Suprapubic skin (tissue), 4 donors: ENCODE measurements around the gene B4GALT4. TPM values are rescaled to one million over a fixed set of nuclear protein-coding genes. Genes with fewer than 3 reads are reported as not detected.

Experiments
- DNase-seq, 2 donors: peaks; one replicate each; pipeline ENCODE4 v3.0.0-alpha.2; 2019; ENCODE audit warnings: low spot score in 2 of 2
- H3K27ac ChIP-seq: fragments of 200-600 bp; sonication (generic); one replicate; pipeline ENCODE4 v1.5.1; 2019
- H3K27me3 ChIP-seq: fragments of 200-600 bp; sonication (generic); one replicate; pipeline ENCODE4 v1.5.1; 2019
- H3K36me3 ChIP-seq: fragments of 200-600 bp; sonication (generic); one replicate; pipeline ENCODE4 v1.5.1; 2019
- H3K4me1 ChIP-seq: fragments of 200-600 bp; sonication (generic); one replicate; pipeline ENCODE4 v1.5.1; 2019
- H3K4me3 ChIP-seq: fragments of 200-600 bp; sonication (generic); one replicate; pipeline ENCODE4 v1.5.1; 2019; ENCODE audit warnings: mild to moderate bottlenecking
- H3K9me3 ChIP-seq: fragments of 200-600 bp; sonication (generic); one replicate; pipeline ENCODE4 v1.5.1; 2019
- CTCF ChIP-seq, 2 donors: fragments of 200-600 bp in 1 of 2; fragments of 450-650 bp in 1 of 2; sonication (generic) in 1 of 2; IDR thresholded peaks; one replicate each; pipeline ENCODE4 v1.5.1; 2016 to 2019; ENCODE audit warnings: antibody characterized with exemption in 2 of 2, mild to moderate bottlenecking in 1 of 2, moderate library complexity in 1 of 2
- EP300 ChIP-seq: sonication (generic); formaldehyde crosslinking; IDR thresholded peaks from one replicate; pipeline ENCODE4 v1.6.1; 2017; ENCODE audit warnings: antibody characterized with exemption
- POLR2A ChIP-seq, 2 donors: fragments of 450-650 bp; IDR thresholded peaks; one replicate each; pipeline ENCODE4 v1.6.1; 2017; ENCODE audit warnings: antibody characterized with exemption in 2 of 2, mild to moderate bottlenecking in 2 of 2, moderate library complexity in 2 of 2
- POLR2AphosphoS5 ChIP-seq, 3 donors: sonication (generic); formaldehyde crosslinking; IDR thresholded peaks; one replicate each; pipeline ENCODE4 v1.6.1; 2017; ENCODE audit warnings: antibody characterized with exemption in 3 of 3
- WGBS: methylation state at CpG from one replicate; pipeline ENCODE4 v1.1.5; 2018; 5-methylcytosine and 5-hydroxymethylcytosine counted together
- total RNA-seq, 4 donors: library from RNA; depleted of rRNA; stranded (reverse); fragments of >200 nt; gene quantifications; one replicate each; pipeline ENCODE4 v1.1.0, GENCODE V29; 2016

B4GALT4 gene
- total RNA-seq, 4 donors from 2014 or later: 13.6 to 19.4 (median 16.1) TPM

GRCh38 chr3:119184796-119185570, 55.7 kb downstream of the B4GALT4 start:
- H3K27ac ChIP-seq: no peak overlapping the region
- no peak overlapping the region for H3K4me3 ChIP-seq
- WGBS: 83% methylated on average over 7 of the region's 7 CpGs

GRCh38 chr3:119184111-119184510, 56.6 kb downstream of the B4GALT4 start:
- Histone ChIP-seq H3K36me3 (no peaks in the 10 kb centered on the region), H3K9me3 (no peaks in the 10 kb centered on the region), H3K27ac (no peak overlapping the region), H3K4me1 (no peaks in the 10 kb centered on the region), H3K4me3 (no peak overlapping the region), H3K27me3 (no peaks in the 10 kb centered on the region)
- DNase-seq: no peak
- WGBS: 82% methylated on average over 9 of the region's 9 CpGs
- no peak for TF ChIP-seq POLR2A (IDR thresholded peaks at IDR 0.05)
- no peak for TF ChIP-seq EP300
- TF ChIP-seq CTCF (IDR thresholded peaks at IDR 0.05): no peak
- TF ChIP-seq POLR2AphosphoS5 (IDR thresholded peaks at IDR 0.05): no peak

More at GRCh38 chr3:119184796-119185570, 55.7 kb downstream of the B4GALT4 start:
- Histone ChIP-seq H3K9me3 (no peaks in the 10 kb centered on the region), H3K4me1 (no peaks in the 10 kb centered on the region), H3K36me3 (no peaks in the 10 kb centered on the region), H3K27me3 (no peaks in the 10 kb centered on the region)
- DNase-seq: no peak
- no peak for TF ChIP-seq CTCF (IDR thresholded peaks at IDR 0.05)
- no peak for TF ChIP-seq POLR2AphosphoS5 (IDR thresholded peaks at IDR 0.05)
- no peak for TF ChIP-seq POLR2A (IDR thresholded peaks at IDR 0.05)
- no peak for TF ChIP-seq EP300

GRCh38 chr3:119181765-119182164, 58.9 kb downstream of the B4GALT4 start:
- WGBS: 65% methylated on average over 3 of the region's 3 CpGs
- Histone ChIP-seq H3K36me3 (no peaks in the 10 kb centered on the region), H3K9me3 (no peaks in the 10 kb centered on the region), H3K4me3 (no peak overlapping the region), H3K27ac (no peak overlapping the region), H3K27me3 (no peaks in the 10 kb centered on the region), H3K4me1 (no peaks in the 10 kb centered on the region)
- TF ChIP-seq POLR2AphosphoS5 (IDR thresholded peaks at IDR 0.05) (no peak), POLR2A (IDR thresholded peaks at IDR 0.05) (no peak), CTCF (IDR thresholded peaks at IDR 0.05) (no peak), EP300 (no peak)
- no peak for DNase-seq

GRCh38 chr3:119177321-119177720, 63.4 kb downstream of the B4GALT4 start:
- Histone ChIP-seq H3K27ac (no peak overlapping the region), H3K9me3 (no peaks in the 10 kb centered on the region), H3K4me1 (no peaks in the 10 kb centered on the region), H3K36me3 (no peaks in the 10 kb centered on the region), H3K27me3 (no peaks in the 10 kb centered on the region), H3K4me3 (no peak overlapping the region)
- WGBS: 66% methylated on average over 4 of the region's 4 CpGs
- no peak for DNase-seq
- TF ChIP-seq POLR2AphosphoS5 (IDR thresholded peaks at IDR 0.05) (no peak), EP300 (no peak), CTCF (IDR thresholded peaks at IDR 0.05) (no peak), POLR2A (IDR thresholded peaks at IDR 0.05) (no peak)

- H3K27ac ChIP-seq: no peak overlapping the region
- DNase-seq: no peak
Measured at GRCh38 chr3:119176778-119177177, 63.9 kb downstream of the B4GALT4 start.

More at GRCh38 chr3:119176778-119177177, 63.9 kb downstream of the B4GALT4 start:
- Histone ChIP-seq H3K27me3 (no peaks in the 10 kb centered on the region), H3K4me3 (no peak overlapping the region), H3K36me3 (no peaks in the 10 kb centered on the region), H3K4me1 (no peaks in the 10 kb centered on the region), H3K9me3 (no peaks in the 10 kb centered on the region)
- 78% methylated on average over 4 of the region's 4 CpGs for WGBS
- no peak for TF ChIP-seq POLR2A (IDR thresholded peaks at IDR 0.05)
- TF ChIP-seq POLR2AphosphoS5 (IDR thresholded peaks at IDR 0.05): no peak
- no peak for TF ChIP-seq CTCF (IDR thresholded peaks at IDR 0.05)
- TF ChIP-seq EP300: no peak
